ENCODE measurements around the gene SNAP25. TPM values are rescaled to one million over a fixed set of nuclear protein-coding genes. Genes with fewer than 3 reads are reported as not detected.

The SNAP25 gene
- total RNA-seq, 1 donor from 2014 or later, result 0.60 TPM

- peaks cover 12% of the 10 kb centered on the region for H3K27me3 Mint-ChIP-seq (ENCODE audit: low read depth)
- DNase-seq (ENCODE audit: low spot score), result no peak
- no peak overlapping the region for H3K4me3 Mint-ChIP-seq (ENCODE audit: unreplicated experiment)
- H3K27ac Mint-ChIP-seq (ENCODE audit: unreplicated experiment), result no peak overlapping the region
- TF ChIP-seq CTCF (IDR thresholded peaks at IDR 0.05), result no peak
- H3K9me3 Mint-ChIP-seq (ENCODE audit: low read depth), result no peaks in the 10 kb centered on the region
- H3K4me1 Mint-ChIP-seq (ENCODE audit: low read depth), result peaks cover 18% of the 10 kb centered on the region
- H3K36me3 Mint-ChIP-seq (ENCODE audit: low read depth), result no peaks in the 10 kb centered on the region
Observed at GRCh38 chr20:10323729-10324128, 105.1 kb downstream of the SNAP25 start.

- no peak for DNase-seq (ENCODE audit: low spot score)
- Mint-ChIP-seq H3K27ac (ENCODE audit: unreplicated experiment) (no peak overlapping the region), H3K27me3 (ENCODE audit: low read depth) (peaks cover 12% of the 10 kb centered on the region), H3K36me3 (ENCODE audit: low read depth) (no peaks in the 10 kb centered on the region), H3K4me3 (ENCODE audit: unreplicated experiment) (no peak overlapping the region), H3K4me1 (ENCODE audit: low read depth) (peaks cover 24% of the 10 kb centered on the region), H3K9me3 (ENCODE audit: low read depth) (no peaks in the 10 kb centered on the region)
- TF ChIP-seq CTCF (IDR thresholded peaks at IDR 0.05), result no peak
Observed at GRCh38 chr20:10324198-10324847, 105.7 kb downstream of the SNAP25 start.

GRCh38 chr20:10328897-10329255 is 110.2 kb downstream of the SNAP25 start:
- Mint-ChIP-seq H3K27me3 (ENCODE audit: low read depth) (peaks cover 7% of the 10 kb centered on the region), H3K9me3 (ENCODE audit: low read depth) (no peaks in the 10 kb centered on the region), H3K4me1 (ENCODE audit: low read depth) (peaks cover 48% of the 10 kb centered on the region), H3K4me3 (ENCODE audit: unreplicated experiment) (no peak overlapping the region), H3K27ac (ENCODE audit: unreplicated experiment) (no peak overlapping the region), H3K36me3 (ENCODE audit: low read depth) (no peaks in the 10 kb centered on the region)
- no peak for DNase-seq (ENCODE audit: low spot score)
- TF ChIP-seq CTCF (IDR thresholded peaks at IDR 0.05), result no peak

- Mint-ChIP-seq H3K36me3 (ENCODE audit: low read depth) (no peaks in the 10 kb centered on the region), H3K4me1 (ENCODE audit: low read depth) (peaks cover 51% of the 10 kb centered on the region), H3K9me3 (ENCODE audit: low read depth) (no peaks in the 10 kb centered on the region), H3K4me3 (ENCODE audit: unreplicated experiment) (no peak overlapping the region), H3K27me3 (ENCODE audit: low read depth) (peaks cover 4% of the 10 kb centered on the region), H3K27ac (ENCODE audit: unreplicated experiment) (no peak overlapping the region)
- no peak for DNase-seq (ENCODE audit: low spot score)
- TF ChIP-seq CTCF (IDR thresholded peaks at IDR 0.05), result no peak
Observed at GRCh38 chr20:10329387-10330005, 110.9 kb downstream of the SNAP25 start.

GRCh38 chr20:10330071-10330470 is 111.4 kb downstream of the SNAP25 start:
- Mint-ChIP-seq H3K4me3 (ENCODE audit: unreplicated experiment) (no peak overlapping the region), H3K4me1 (ENCODE audit: low read depth) (peaks cover 51% of the 10 kb centered on the region), H3K27ac (ENCODE audit: unreplicated experiment) (no peak overlapping the region), H3K9me3 (ENCODE audit: low read depth) (no peaks in the 10 kb centered on the region), H3K27me3 (ENCODE audit: low read depth) (peaks cover under 1% of the 10 kb centered on the region), H3K36me3 (ENCODE audit: low read depth) (no peaks in the 10 kb centered on the region)
- TF ChIP-seq CTCF (IDR thresholded peaks at IDR 0.05), result no peak
- DNase-seq (ENCODE audit: low spot score), result no peak
